PFSK-1 (cell line): ENCODE measurements around the gene SYMPK.
A peak's percentile ranks its signal among the peaks of the same experiment; 100 is the strongest.

Experiments used
- FOXP2 ChIP-seq: optimal IDR thresholded peaks from 2 replicates; pipeline ENCODE3; 2011; ENCODE audit warnings: borderline replicate concordance, control low read depth, inconsistent platforms; ENCODE audit not compliant: insufficient read depth; ENCODE audit errors: extremely low read length, extremely low read depth
- POLR2AphosphoS5 ChIP-seq: IDR thresholded peaks from 2 replicates; pipeline ENCODE4 v1.6.1; 2012; ENCODE audit warnings: low read depth, mild to moderate bottlenecking, control low read depth, low read length, moderate library complexity
- REST ChIP-seq, 2 experiments: IDR thresholded peaks; 2 replicates each; pipeline versions ENCODE4 v1.6.1 to v1.8.0; 2011 to 2012; ENCODE audit warnings: low read depth in 2 of 2, low read length in 2 of 2, control low read depth in 1 of 2, inconsistent platforms in 1 of 2, mild to moderate bottlenecking in 1 of 2, moderate library complexity in 1 of 2; ENCODE audit not compliant: insufficient read depth in 1 of 2
- SIN3A ChIP-seq: IDR thresholded peaks from 2 replicates; pipeline ENCODE4 v1.6.1; 2012; ENCODE audit warnings: mild to moderate bottlenecking, low read length, moderate library complexity, borderline replicate concordance; ENCODE audit not compliant: insufficient read depth
- TAF1 ChIP-seq: IDR thresholded peaks from 2 replicates; pipeline ENCODE4 v1.6.1; 2012; ENCODE audit warnings: low read length, control low read depth, borderline replicate concordance; ENCODE audit not compliant: insufficient read depth

SYMPK gene

GRCh38 chr19:45798995-45799517, 63.9 kb downstream of the SYMPK start:
- TF ChIP-seq TAF1 (no peak), FOXP2 (no peak), SIN3A (no peak), REST (IDR thresholded peaks at IDR 0.05; ENCODE audit: insufficient read depth in 1 of 2, low read depth in 2 of 2, low read length in 2 of 2) (no peak), POLR2AphosphoS5 (no peak)

DNA sequence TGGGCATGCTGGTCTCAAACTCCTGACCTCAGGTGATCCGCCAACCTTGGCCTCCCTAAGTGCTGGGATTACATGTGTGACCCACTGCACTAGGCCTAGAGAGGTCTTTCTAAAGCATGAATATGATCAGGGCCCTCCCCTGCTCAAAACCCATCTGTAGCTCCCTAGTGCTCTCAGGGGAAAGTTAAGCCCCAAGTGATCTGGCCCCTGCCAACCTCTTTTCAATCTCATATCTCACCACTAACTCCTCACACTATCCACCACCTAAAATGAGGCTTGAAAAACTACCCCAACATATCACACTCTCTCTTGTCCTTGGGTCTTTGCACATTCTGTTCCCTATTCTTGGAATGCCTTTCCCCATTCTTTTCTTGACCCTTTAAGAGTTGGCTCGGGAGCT, 68.3 kb downstream of the SYMPK start:
- TF ChIP-seq TAF1 (no peak), FOXP2 (no peak), POLR2AphosphoS5 (no peak), SIN3A (no peak), REST (IDR thresholded peaks at IDR 0.05; ENCODE audit: insufficient read depth in 1 of 2, low read depth in 2 of 2, low read length in 2 of 2) (no peak)

DNA sequence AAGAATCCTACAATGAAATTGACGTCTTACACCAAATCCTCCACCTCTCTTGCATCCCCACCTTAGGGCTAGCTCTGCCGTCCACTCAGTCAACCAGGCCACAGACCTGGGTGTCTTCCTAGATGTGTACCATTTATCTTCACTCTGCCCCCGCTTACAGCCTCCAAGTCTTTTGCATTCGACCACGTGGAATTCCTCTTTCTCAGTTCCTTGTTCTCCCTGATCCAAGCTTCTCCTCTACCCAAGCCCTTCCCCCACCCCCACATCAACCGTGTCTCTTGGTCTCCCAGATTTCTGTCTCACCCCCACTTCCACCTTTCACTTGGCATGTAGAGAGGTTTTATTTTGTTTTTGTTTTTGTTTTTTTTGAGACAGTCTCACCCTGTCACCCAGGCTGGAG, 69.1 kb downstream of the SYMPK start:
- TF ChIP-seq SIN3A (no peak), REST (IDR thresholded peaks at IDR 0.05; ENCODE audit: insufficient read depth in 1 of 2, low read depth in 2 of 2, low read length in 2 of 2) (no peak), POLR2AphosphoS5 (no peak), FOXP2 (no peak), TAF1 (no peak)

DNA sequence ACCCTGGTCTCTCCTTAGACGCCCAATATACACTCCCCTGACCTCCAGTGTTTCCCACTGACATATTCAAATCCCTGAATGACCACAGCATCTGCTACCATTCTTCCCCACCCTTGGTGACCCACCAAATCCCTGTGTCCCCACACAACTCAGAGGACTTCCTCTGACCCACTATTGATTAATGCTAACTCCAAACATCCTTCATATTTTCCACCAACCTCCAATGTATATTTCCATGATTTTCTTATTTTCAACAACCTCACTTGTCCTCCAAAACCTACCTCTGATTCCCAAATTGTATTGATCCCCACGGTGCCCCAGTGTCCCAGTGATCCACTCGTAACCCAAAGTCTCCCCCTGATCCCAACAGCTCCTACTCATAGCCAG, 69.8 kb downstream of the SYMPK start:
- TF ChIP-seq SIN3A: no peak
- TF ChIP-seq POLR2AphosphoS5: no peak
- no peak for TF ChIP-seq REST (IDR thresholded peaks at IDR 0.05; ENCODE audit: insufficient read depth in 1 of 2, low read depth in 2 of 2, low read length in 2 of 2)
- no peak for TF ChIP-seq TAF1
- TF ChIP-seq FOXP2: no peak

DNA sequence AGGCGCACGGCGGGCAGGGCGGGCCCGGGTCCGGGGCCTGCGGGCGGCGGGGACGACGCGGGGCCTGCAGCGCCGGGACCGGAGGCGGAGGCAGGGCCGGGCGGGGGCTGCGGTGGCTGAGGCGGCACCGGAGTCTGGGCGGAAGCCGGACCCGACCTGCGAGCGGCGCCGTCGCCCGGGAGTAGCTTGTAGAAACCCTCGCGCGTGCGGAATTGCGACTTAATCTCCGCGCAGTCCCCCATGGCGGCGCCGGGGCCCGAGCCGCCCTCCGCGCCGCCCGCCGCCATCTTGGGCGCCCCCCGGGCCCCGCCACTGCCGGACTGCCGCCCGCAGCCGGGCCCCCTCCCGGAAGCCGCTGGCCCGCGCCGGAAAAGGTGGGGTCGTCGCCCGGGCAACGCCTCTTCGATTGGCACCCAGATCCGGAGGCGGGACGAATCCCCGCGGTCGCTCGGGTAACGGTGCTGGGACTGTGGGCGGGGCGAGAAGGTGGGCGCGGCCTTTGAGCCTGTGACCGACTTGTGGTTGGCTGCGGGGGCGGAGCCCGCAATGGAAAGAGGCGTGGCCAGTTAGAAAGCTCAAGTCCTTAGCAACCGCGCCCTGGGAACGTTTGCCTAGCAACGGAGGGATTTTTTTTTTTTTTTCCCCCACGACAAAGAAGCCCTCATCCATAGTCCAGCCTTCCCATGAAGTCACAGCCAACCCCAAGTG, 70.3 kb downstream of the SYMPK start, which contains the start of gene DMWD:
TSS of gene DMWD (minus strand) at position 376 of the 708 bp plus-strand sequence. CDS start at position 287, 89 bp downstream.
- TF ChIP-seq SIN3A (0 out of 2 replicates have a peak, but pooled peaks have one; percentile 50), TAF1 (peak; percentile 88), POLR2AphosphoS5 (no peak; the same call in 1 of the 2 replicates), FOXP2 (peak; percentile 51), REST (IDR thresholded peaks at IDR 0.05; ENCODE audit: insufficient read depth in 1 of 2, low read depth in 2 of 2, low read length in 2 of 2) (0 out of 4 replicates have a peak, but pooled peaks of 1 of the 2 experiments have one; percentile 1)
